Panc1 (cell line): ENCODE data around the gene TBC1D22A. TPM values are rescaled to one million over a fixed set of nuclear protein-coding genes. Genes with fewer than 3 reads are reported as not detected.

Source experiments
- ATAC-seq: fragments of 200-7000 bp; cut with Tn5 transposase; 2 replicates; pipeline ENCODE4 v1.9.1; 2020; ENCODE audit warnings: mild to moderate bottlenecking, moderate library complexity
- BruUV-seq: library from RNA; stranded (reverse); fragments of 400-500 nt; replicated peaks from 2 replicates; lab custom pipeline; 2021; lab: Mats Ljungman, UMichigan
- CTCF ChIA-PET: fragments of 300-600 bp; sonication (Branson Sonifier 250); formaldehyde crosslinking; loops from one replicate; lab custom pipeline; 2022; ENCODE audit warnings: antibody characterized with exemption; lab: Charles Lee
- POLR2A ChIA-PET: fragments of 300-600 bp; sonication (Branson Sonifier 250); formaldehyde crosslinking; loops from one replicate; lab custom pipeline; 2022; ENCODE audit warnings: antibody characterized with exemption; lab: Charles Lee
- DNase-seq: peaks from one replicate; pipeline ENCODE4 v3.0.0-alpha.2; 2010; ENCODE audit warnings: low read depth, low spot score
- H3K27ac ChIP-seq: 2 replicates; pipeline ENCODE4 v1.5.1; 2011; ENCODE audit warnings: mild to moderate bottlenecking, low read length, inconsistent platforms
- H3K27me3 ChIP-seq: fragments of 200-500 bp; sonication (Bioruptor generic); 2 replicates; pipeline ENCODE4 v1.6.0; 2014; ENCODE audit warnings: low read length, inconsistent platforms; ENCODE audit not compliant: control insufficient read depth, insufficient read depth
- H3K36me3 ChIP-seq: fragments of 200-500 bp; sonication (Bioruptor generic); 2 replicates; pipeline ENCODE4 v1.5.1; 2014; ENCODE audit warnings: inconsistent platforms, mild to moderate bottlenecking, low read length, moderate library complexity; ENCODE audit not compliant: control insufficient read depth, insufficient read depth
- H3K4me1 ChIP-seq: 2 replicates; pipeline ENCODE4 v1.5.1; 2011; ENCODE audit warnings: inconsistent platforms, mild to moderate bottlenecking, low read length, moderate library complexity; ENCODE audit not compliant: control insufficient read depth, insufficient read depth
- H3K4me3 ChIP-seq, 2 experiments: 2 replicates each; pipeline ENCODE4 v1.5.1; 2011 to 2012; ENCODE audit warnings: low read depth in 2 of 2, low read length in 2 of 2, mild to moderate bottlenecking in 2 of 2, inconsistent platforms in 1 of 2, moderate library complexity in 1 of 2
- H3K9me3 ChIP-seq: fragments of 200-500 bp; sonication (Bioruptor generic); 2 replicates; pipeline ENCODE4 v1.5.1; 2014; ENCODE audit warnings: low read depth, mild to moderate bottlenecking, inconsistent platforms, low read length, moderate library complexity; ENCODE audit not compliant: control insufficient read depth, insufficient read depth
- POLR2AphosphoS5 ChIP-seq: IDR thresholded peaks from 2 replicates; pipeline ENCODE4 v1.6.1; 2012; ENCODE audit warnings: mild to moderate bottlenecking, low read depth, low read length, moderate library complexity
- SIN3A ChIP-seq: IDR thresholded peaks from 2 replicates; pipeline ENCODE4 v1.6.1; 2012; ENCODE audit warnings: low read depth, mild to moderate bottlenecking, low read length, moderate library complexity, borderline replicate concordance; ENCODE audit not compliant: insufficient read depth
- TCF7L2 ChIP-seq: IDR thresholded peaks from 2 replicates; pipeline ENCODE4 v1.6.1; 2011; ENCODE audit warnings: mild to moderate bottlenecking, low read depth, low read length, inconsistent platforms
- in situ Hi-C: cut with HindIII; loops from 2 replicates; pipeline ENCODE4 v1.10.0; 2016; ENCODE audit warnings: low sequenced_read_pairs, low pct_unique_long_range_greater_than_20kb
- intact Hi-C: fragments of 100-400 bp; cut with micrococcal nuclease; formaldehyde crosslinking; loops from one replicate; pipeline ENCODE4 v1.10.0; 2022; ENCODE audit not compliant: unreplicated experiment
- total RNA-seq: library from RNA; stranded (reverse); gene quantifications from one replicate; pipeline ENCODE4 v1.2.1, GENCODE V29; 2021; ENCODE audit not compliant: unreplicated experiment
- TF ChIP-seq, protein P1 (sequence below), 2 experiments: IDR thresholded peaks; 2 replicates each; pipeline ENCODE4 v1.6.1; 2011 to 2012; ENCODE audit warnings: low read depth in 2 of 2, control low read depth in 1 of 2, low read length in 1 of 2, mild to moderate bottlenecking in 1 of 2, moderate library complexity in 1 of 2; ENCODE audit not compliant: insufficient read depth in 1 of 2
- TF ChIP-seq, protein P2 (sequence below): fragments of 450-650 bp; IDR thresholded peaks from 2 replicates; pipeline ENCODE4 v1.5.1; 2017; ENCODE audit warnings: mild to moderate bottlenecking

TBC1D22A gene
- total RNA-seq, 1 experiment from 2014 or later = 28.7 TPM

DNA sequence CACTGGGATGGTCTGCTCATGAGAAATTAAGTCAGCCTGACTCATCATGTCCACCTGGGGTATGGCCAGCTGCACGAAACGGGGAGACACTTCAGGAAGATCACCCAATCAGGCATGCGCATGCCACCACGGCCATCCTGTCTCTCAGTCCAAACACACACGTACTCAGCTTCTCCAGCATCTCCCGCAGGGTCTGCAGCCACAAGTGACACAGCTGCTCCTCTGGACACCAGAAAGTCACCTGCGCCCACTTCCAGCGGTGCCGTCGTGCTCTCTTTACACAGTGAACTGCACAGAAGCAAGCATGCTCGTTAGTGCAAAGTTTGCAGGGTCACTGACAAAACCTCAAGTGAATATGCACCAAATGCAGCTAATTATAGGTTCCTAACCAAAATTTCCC, 42.5 kb upstream of the TBC1D22A start:
- no peak for DNase-seq
- Histone ChIP-seq H3K27me3 (no peaks in the 10 kb centered on the region), H3K36me3 (no peaks in the 10 kb centered on the region; the same call in 1 of the 2 replicates), H3K4me1 (no peaks in the 10 kb centered on the region), H3K27ac (no peak overlapping the region), H3K4me3 (no peak overlapping the region), H3K9me3 (no peaks in the 10 kb centered on the region)
- BruUV-seq = no TSS peak
- no peak for TF ChIP-seq POLR2AphosphoS5
- TF ChIP-seq SIN3A = no peak
- TF ChIP-seq TCF7L2 = no peak
- TF ChIP-seq, protein P1, sequence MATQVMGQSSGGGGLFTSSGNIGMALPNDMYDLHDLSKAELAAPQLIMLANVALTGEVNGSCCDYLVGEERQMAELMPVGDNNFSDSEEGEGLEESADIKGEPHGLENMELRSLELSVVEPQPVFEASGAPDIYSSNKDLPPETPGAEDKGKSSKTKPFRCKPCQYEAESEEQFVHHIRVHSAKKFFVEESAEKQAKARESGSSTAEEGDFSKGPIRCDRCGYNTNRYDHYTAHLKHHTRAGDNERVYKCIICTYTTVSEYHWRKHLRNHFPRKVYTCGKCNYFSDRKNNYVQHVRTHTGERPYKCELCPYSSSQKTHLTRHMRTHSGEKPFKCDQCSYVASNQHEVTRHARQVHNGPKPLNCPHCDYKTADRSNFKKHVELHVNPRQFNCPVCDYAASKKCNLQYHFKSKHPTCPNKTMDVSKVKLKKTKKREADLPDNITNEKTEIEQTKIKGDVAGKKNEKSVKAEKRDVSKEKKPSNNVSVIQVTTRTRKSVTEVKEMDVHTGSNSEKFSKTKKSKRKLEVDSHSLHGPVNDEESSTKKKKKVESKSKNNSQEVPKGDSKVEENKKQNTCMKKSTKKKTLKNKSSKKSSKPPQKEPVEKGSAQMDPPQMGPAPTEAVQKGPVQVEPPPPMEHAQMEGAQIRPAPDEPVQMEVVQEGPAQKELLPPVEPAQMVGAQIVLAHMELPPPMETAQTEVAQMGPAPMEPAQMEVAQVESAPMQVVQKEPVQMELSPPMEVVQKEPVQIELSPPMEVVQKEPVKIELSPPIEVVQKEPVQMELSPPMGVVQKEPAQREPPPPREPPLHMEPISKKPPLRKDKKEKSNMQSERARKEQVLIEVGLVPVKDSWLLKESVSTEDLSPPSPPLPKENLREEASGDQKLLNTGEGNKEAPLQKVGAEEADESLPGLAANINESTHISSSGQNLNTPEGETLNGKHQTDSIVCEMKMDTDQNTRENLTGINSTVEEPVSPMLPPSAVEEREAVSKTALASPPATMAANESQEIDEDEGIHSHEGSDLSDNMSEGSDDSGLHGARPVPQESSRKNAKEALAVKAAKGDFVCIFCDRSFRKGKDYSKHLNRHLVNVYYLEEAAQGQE (IDR thresholded peaks at IDR 0.05; ENCODE audit: insufficient read depth in 1 of 2, low read depth in 2 of 2, low read length in 1 of 2) = no peak
- TF ChIP-seq, protein P2, sequence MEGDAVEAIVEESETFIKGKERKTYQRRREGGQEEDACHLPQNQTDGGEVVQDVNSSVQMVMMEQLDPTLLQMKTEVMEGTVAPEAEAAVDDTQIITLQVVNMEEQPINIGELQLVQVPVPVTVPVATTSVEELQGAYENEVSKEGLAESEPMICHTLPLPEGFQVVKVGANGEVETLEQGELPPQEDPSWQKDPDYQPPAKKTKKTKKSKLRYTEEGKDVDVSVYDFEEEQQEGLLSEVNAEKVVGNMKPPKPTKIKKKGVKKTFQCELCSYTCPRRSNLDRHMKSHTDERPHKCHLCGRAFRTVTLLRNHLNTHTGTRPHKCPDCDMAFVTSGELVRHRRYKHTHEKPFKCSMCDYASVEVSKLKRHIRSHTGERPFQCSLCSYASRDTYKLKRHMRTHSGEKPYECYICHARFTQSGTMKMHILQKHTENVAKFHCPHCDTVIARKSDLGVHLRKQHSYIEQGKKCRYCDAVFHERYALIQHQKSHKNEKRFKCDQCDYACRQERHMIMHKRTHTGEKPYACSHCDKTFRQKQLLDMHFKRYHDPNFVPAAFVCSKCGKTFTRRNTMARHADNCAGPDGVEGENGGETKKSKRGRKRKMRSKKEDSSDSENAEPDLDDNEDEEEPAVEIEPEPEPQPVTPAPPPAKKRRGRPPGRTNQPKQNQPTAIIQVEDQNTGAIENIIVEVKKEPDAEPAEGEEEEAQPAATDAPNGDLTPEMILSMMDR = no peak
- intact Hi-C loops (no loop called here), in situ Hi-C loops (no loop called here)
- ChIA-PET POLR2A (no interaction called here), CTCF (no interaction called here)
- ATAC-seq = no peak

DNA sequence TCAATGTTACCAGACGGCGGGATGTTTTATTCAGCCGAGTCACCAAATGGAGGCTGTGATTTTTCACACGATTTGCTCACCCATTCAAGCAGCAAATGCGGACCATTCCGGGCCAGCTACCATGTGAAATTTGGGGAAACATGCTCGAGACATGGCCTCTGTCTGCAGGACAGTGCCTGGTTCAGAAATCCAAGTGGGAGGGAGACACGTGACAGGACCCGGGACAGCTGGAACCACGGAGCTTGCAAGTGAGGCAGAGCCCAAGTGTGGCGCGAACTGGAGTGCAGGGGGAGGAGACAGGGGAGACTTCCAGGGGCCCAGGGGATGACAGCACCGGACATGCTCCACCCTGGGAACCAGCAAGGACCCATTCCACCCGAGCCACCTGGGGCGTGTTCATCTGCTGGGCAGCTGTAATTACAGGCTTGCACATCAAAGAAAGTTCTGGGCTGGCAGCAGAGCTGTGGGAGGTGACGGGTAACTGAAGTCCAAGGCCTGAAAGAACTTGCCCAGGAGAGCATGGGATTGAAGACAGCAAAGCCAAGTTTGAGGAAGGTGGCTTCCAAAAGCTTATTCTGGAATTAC, 40.9 kb upstream of the TBC1D22A start:
- H3K27me3 ChIP-seq = no peaks in the 10 kb centered on the region
- ChIA-PET POLR2A (no interaction called here), CTCF (interaction anchor here (1.1 kb wide), 1 partner anchor 158 kb away, joined by 3 read pairs; no protein-coding TSS in a partner anchor)
- in situ Hi-C loops = no loop called here
- no peak for ATAC-seq
- H3K9me3 ChIP-seq = no peaks in the 10 kb centered on the region
- intact Hi-C loops = no loop called here
- no peaks in the 10 kb centered on the region for H3K4me1 ChIP-seq
- TF ChIP-seq, protein P1 (IDR thresholded peaks at IDR 0.05; ENCODE audit: insufficient read depth in 1 of 2, low read depth in 2 of 2, low read length in 1 of 2) = no peak
- TF ChIP-seq, protein P2 = no peak
- TF ChIP-seq SIN3A (no peak), TCF7L2 (no peak), POLR2AphosphoS5 (no peak)
- BruUV-seq = no TSS peak
- H3K36me3 ChIP-seq = no peaks in the 10 kb centered on the region
- no peak overlapping the region for H3K27ac ChIP-seq
- DNase-seq = no peak
- H3K4me3 ChIP-seq = no peak overlapping the region
